HCT116 (cell line): ENCODE measurements around the gene PANX3. TPM values are rescaled to one million over a fixed set of nuclear protein-coding genes. Genes with fewer than 3 reads are reported as not detected.

Experiments used
- ATAC-seq: fragments of 200-7000 bp; cut with Tn5 transposase; 2 replicates; pipeline ENCODE4 v1.9.1; 2020; ENCODE audit warnings: mild to moderate bottlenecking, moderate library complexity
- BruUV-seq: library from RNA; stranded (reverse); fragments of 400-500 nt; replicated peaks from 2 replicates; lab custom pipeline; 2021; lab: Mats Ljungman, UMichigan
- CTCF ChIA-PET: fragments of 300-600 bp; sonication (Branson Sonifier 250); formaldehyde crosslinking; loops from one replicate; lab custom pipeline; 2021; ENCODE audit warnings: antibody characterized with exemption; lab: Charles Lee
- POLR2A ChIA-PET: fragments of 300-600, 350-600 bp; sonication (Branson Sonifier 250); formaldehyde crosslinking; loops from one replicate; lab custom pipeline; 2021; ENCODE audit warnings: antibody characterized with exemption; lab: Charles Lee
- RAD21 ChIA-PET, 2 experiments: fragments of 300-600 bp; sonication (Branson Sonifier 250); formaldehyde crosslinking; loops; one replicate each; lab custom pipeline; 2023; ENCODE audit warnings: low total read pairs in 2 of 2; ENCODE audit not compliant: uncharacterized antibody in 2 of 2, unreplicated experiment in 2 of 2, low non-redundant PET in 1 of 2; lab: Charles Lee
- DNase-seq: peaks from one replicate; pipeline ENCODE4 v3.0.0-alpha.2; 2010; ENCODE audit warnings: low read depth, low spot score
- H2AFZ ChIP-seq: fragments of 200-600 bp; shearing (Covaris generic), sonication (generic); 2 replicates; pipeline ENCODE4 v1.6.1; 2017; ENCODE audit warnings: low read depth, mixed run types, mixed read lengths, antibody characterized with exemption, low read length; ENCODE audit not compliant: poor library complexity, severe bottlenecking
- H3K27ac ChIP-seq: 2 replicates; pipeline ENCODE4 v1.5.1; 2012; ENCODE audit warnings: low read depth, low read length
- H3K27me3 ChIP-seq: fragments of 200-600 bp; sonication (generic); 2 replicates; pipeline ENCODE4 v1.6.1; 2016; ENCODE audit warnings: mixed run types, low read length, mixed read lengths; ENCODE audit not compliant: insufficient read depth
- H3K36me3 ChIP-seq, 2 experiments: fragments of 200-500 bp in 1 of 2; fragments of 200-600 bp in 1 of 2; sonication (Bioruptor generic) in 1 of 2; sonication (generic) in 1 of 2; 2 replicates each; pipeline versions ENCODE4 v1.5.1 to v1.6.1; 2014 to 2016; ENCODE audit warnings: low read length in 2 of 2, inconsistent platforms in 1 of 2, mixed read lengths in 1 of 2, mixed run types in 1 of 2; ENCODE audit not compliant: insufficient read depth in 2 of 2, control insufficient read depth in 1 of 2
- H3K4me1 ChIP-seq, 2 experiments: fragments of 200-600 bp in 1 of 2; sonication (generic) in 1 of 2; 2 replicates each; pipeline versions ENCODE4 v1.5.1 to v1.6.1; 2012 to 2017; ENCODE audit warnings: low read length in 2 of 2, inconsistent platforms in 1 of 2, mild to moderate bottlenecking in 1 of 2, mixed read lengths in 1 of 2, mixed run types in 1 of 2, moderate library complexity in 1 of 2; ENCODE audit not compliant: insufficient read depth in 2 of 2, control insufficient read depth in 1 of 2
- H3K4me2 ChIP-seq: fragments of 200-600 bp; sonication (generic); 2 replicates; pipeline ENCODE4 v1.6.1; 2017; ENCODE audit warnings: mixed run types, low read length, mixed read lengths
- H3K4me3 ChIP-seq, 2 experiments: fragments of 200-600 bp in 1 of 2; sonication (generic) in 1 of 2; replicated peaks in 1 of 2; 2 replicates each; pipeline ENCODE4 v1.5.1; 2011 to 2016; ENCODE audit warnings: low read length in 2 of 2, control low read depth in 1 of 2, low read depth in 1 of 2, mild to moderate bottlenecking in 1 of 2, mixed read lengths in 1 of 2, mixed run types in 1 of 2
- H3K79me2 ChIP-seq: fragments of 200-600 bp; sonication (generic); 2 replicates; pipeline ENCODE4 v1.6.1; 2017; ENCODE audit warnings: mild to moderate bottlenecking, mixed run types, low read length, moderate library complexity, mixed read lengths; ENCODE audit not compliant: insufficient read depth
- H3K9ac ChIP-seq: fragments of 200-600 bp; sonication (generic); 2 replicates; pipeline ENCODE4 v1.6.1; 2016; ENCODE audit warnings: low read length, mixed read lengths
- H3K9me2 ChIP-seq: fragments of 200-600 bp; sonication (generic), shearing (Covaris generic); 2 replicates; pipeline ENCODE4 v1.6.1; 2017; ENCODE audit warnings: mixed run types, mild to moderate bottlenecking, moderate library complexity; ENCODE audit not compliant: insufficient read depth
- H3K9me3 ChIP-seq, 2 experiments: fragments of 200-500 bp in 1 of 2; fragments of 200-600 bp in 1 of 2; sonication (Bioruptor generic) in 1 of 2; sonication (generic) in 1 of 2; 2 replicates each; pipeline ENCODE4 v1.6.1; 2014 to 2017; ENCODE audit warnings: low read length in 2 of 2, mixed read lengths in 2 of 2, inconsistent platforms in 1 of 2, low read depth in 1 of 2, mild to moderate bottlenecking in 1 of 2, mixed run types in 1 of 2, moderate library complexity in 1 of 2; ENCODE audit not compliant: control insufficient read depth in 1 of 2, insufficient read depth in 1 of 2
- H4K20me1 ChIP-seq: fragments of 200-600 bp; sonication (generic), shearing (Covaris generic); 2 replicates; pipeline ENCODE4 v1.6.1; 2017; ENCODE audit warnings: mixed run types, mild to moderate bottlenecking, moderate library complexity; ENCODE audit not compliant: insufficient read depth
- EGR1 ChIP-seq: IDR thresholded peaks from 2 replicates; pipeline ENCODE4 v1.6.1; 2012; ENCODE audit warnings: low read depth
- EZH2 ChIP-seq: fragments of 200-600 bp; sonication (generic); IDR thresholded peaks from 2 replicates; pipeline ENCODE4 v1.6.1; 2017; ENCODE audit warnings: antibody characterized with exemption, mixed run types
- EZH2phosphoT487 ChIP-seq: fragments of 200-600 bp; IDR thresholded peaks from 2 replicates; pipeline ENCODE4 v1.6.1; 2018; ENCODE audit warnings: antibody characterized with exemption, borderline replicate concordance
- FOSL1 ChIP-seq: IDR thresholded peaks from 2 replicates; pipeline ENCODE4 v1.6.1; 2012; ENCODE audit warnings: low read depth
- JUND ChIP-seq: IDR thresholded peaks from 2 replicates; pipeline ENCODE4 v1.6.1; 2012
- RAD21 ChIP-seq: IDR thresholded peaks from 2 replicates; pipeline ENCODE4 v1.6.1; 2012; ENCODE audit warnings: low read depth, mild to moderate bottlenecking
- SIN3A ChIP-seq: IDR thresholded peaks from 2 replicates; pipeline ENCODE4 v1.6.1; 2012; ENCODE audit warnings: low read depth
- ZFX ChIP-seq: fragments of 450-650 bp; IDR thresholded peaks from 2 replicates; pipeline ENCODE4 v1.6.1; 2017
- intact Hi-C: fragments of 100-400 bp; cut with micrococcal nuclease; formaldehyde crosslinking; loops from 2 replicates; pipeline ENCODE4 v1.10.0; 2022
- total RNA-seq: library from RNA; stranded (reverse); gene quantifications from one replicate; pipeline ENCODE4 v1.2.1, GENCODE V29; 2021; ENCODE audit not compliant: unreplicated experiment
- TF ChIP-seq, protein P1 (sequence below): IDR thresholded peaks from 2 replicates; pipeline ENCODE4 v1.6.1; 2012
- TF ChIP-seq, protein P2 (sequence below), 3 experiments: fragments of 200-600 bp in 1 of 3; sonication (generic) in 1 of 3; IDR thresholded peaks in 2 of 3; conservative IDR thresholded peaks in 1 of 3; 2 replicates each; pipeline ENCODE4 v1.5.1; 2012 to 2017; ENCODE audit warnings: low read depth in 2 of 3, low read length in 2 of 3, antibody characterized with exemption in 1 of 3, borderline replicate concordance in 1 of 3, control low read depth in 1 of 3, mild to moderate bottlenecking in 1 of 3, mixed read lengths in 1 of 3, mixed run types in 1 of 3, moderate library complexity in 1 of 3; ENCODE audit not compliant: insufficient read depth in 1 of 3
- TF ChIP-seq, protein P3 (sequence below): IDR thresholded peaks from 2 replicates; pipeline ENCODE4 v1.6.1; 2012; ENCODE audit warnings: low read depth
- TF ChIP-seq, protein P4 (sequence below): IDR thresholded peaks from 2 replicates; pipeline ENCODE4 v1.6.1; 2012

PANX3 gene
- total RNA-seq, 1 experiment from 2014 or later, result not detected

DNA sequence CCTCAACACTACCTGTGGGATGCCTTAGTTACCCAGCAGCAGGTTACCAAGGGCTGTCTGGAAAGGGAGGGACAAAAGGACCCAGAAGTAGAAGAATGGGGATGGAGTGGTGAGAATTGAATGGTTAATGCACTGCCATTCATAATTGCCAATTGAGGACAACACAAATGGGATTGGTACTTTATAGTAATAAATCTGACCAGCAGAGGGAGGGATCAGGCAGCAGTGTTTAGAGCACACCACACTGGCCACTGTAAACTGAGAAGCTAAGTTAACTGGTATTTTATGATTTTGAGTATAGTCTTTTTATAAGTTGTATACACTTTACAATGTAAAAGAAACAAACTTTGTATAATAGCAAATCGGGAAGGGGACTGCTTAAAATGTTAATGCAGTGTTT is 22.1 kb downstream of the PANX3 start:
- H3K79me2 ChIP-seq, result peaks cover 2% of the 10 kb centered on the region; the same call in 1 of the 2 replicates
- no peaks in the 10 kb centered on the region for H3K9me2 ChIP-seq
- H4K20me1 ChIP-seq, result no peaks in the 10 kb centered on the region
- RAD21 ChIA-PET, result no interaction called here
- no peak overlapping the region for H2AFZ ChIP-seq
- no peak overlapping the region for H3K9ac ChIP-seq
- no peak overlapping the region for H3K27ac ChIP-seq
- peak; percentile 93 for ATAC-seq
- TF ChIP-seq RAD21, result peak; percentile 16; the same call in 1 of the 2 replicates
- TF ChIP-seq, protein P1, sequence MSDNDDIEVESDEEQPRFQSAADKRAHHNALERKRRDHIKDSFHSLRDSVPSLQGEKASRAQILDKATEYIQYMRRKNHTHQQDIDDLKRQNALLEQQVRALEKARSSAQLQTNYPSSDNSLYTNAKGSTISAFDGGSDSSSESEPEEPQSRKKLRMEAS, result no peak
- TF ChIP-seq, protein P2, sequence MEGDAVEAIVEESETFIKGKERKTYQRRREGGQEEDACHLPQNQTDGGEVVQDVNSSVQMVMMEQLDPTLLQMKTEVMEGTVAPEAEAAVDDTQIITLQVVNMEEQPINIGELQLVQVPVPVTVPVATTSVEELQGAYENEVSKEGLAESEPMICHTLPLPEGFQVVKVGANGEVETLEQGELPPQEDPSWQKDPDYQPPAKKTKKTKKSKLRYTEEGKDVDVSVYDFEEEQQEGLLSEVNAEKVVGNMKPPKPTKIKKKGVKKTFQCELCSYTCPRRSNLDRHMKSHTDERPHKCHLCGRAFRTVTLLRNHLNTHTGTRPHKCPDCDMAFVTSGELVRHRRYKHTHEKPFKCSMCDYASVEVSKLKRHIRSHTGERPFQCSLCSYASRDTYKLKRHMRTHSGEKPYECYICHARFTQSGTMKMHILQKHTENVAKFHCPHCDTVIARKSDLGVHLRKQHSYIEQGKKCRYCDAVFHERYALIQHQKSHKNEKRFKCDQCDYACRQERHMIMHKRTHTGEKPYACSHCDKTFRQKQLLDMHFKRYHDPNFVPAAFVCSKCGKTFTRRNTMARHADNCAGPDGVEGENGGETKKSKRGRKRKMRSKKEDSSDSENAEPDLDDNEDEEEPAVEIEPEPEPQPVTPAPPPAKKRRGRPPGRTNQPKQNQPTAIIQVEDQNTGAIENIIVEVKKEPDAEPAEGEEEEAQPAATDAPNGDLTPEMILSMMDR (IDR thresholded peaks at IDR 0.05 in 2 of 3, conservative IDR thresholded peaks at IDR 0.05 in 1 of 3; ENCODE audit: borderline replicate concordance in 1 of 3, insufficient read depth in 1 of 3, low read depth in 2 of 3, low read length in 2 of 3), result peak; percentile 14 to 43 (median 27); a peak in 3 of 6 replicates
- no peaks in the 10 kb centered on the region for H3K27me3 ChIP-seq
- CTCF ChIA-PET, result interaction anchor here (0.6 to 2.6 kb wide), 4 partner anchors 10 to 161 kb away, joined by 3 to 6 read pairs (median 3); no protein-coding TSS in a partner anchor
- no peak overlapping the region for H3K4me2 ChIP-seq
- intact Hi-C loops, result no loop called here
- POLR2A ChIA-PET, result no interaction called here
- H3K9me3 ChIP-seq, result no peaks in the 10 kb centered on the region
- no peaks in the 10 kb centered on the region for H3K4me1 ChIP-seq
- H3K4me3 ChIP-seq, result no peak overlapping the region
- no peak for DNase-seq
- H3K36me3 ChIP-seq, result peaks cover 38 to 47% of the 10 kb centered on the region in 2 experiments
- no TSS peak for BruUV-seq

DNA sequence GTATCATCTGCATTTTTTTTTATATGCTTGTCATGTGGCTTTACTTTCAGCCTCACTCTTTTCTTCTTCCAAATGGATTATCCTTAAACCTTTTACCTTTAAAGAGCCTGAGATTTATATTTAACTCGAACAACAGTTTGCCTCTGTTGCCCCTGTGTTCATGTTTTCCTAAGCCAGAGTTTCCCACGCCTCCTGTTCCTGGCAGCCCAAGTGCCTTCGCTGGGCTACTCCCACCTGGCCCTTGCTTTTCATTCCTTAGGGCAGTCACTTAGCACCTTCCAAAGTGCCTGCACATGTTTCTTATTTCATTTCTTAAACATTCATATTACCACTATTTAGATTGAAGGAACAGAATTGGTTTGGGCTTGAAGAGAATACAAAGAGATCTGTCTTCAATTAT is 24.7 kb downstream of the PANX3 start:
- no peak for DNase-seq
- BruUV-seq, result TSS peak; percentile 91
- Histone ChIP-seq H3K79me2 (no peaks in the 10 kb centered on the region), H3K9ac (no peak overlapping the region), H3K9me3 (peaks cover 0 to 7% of the 10 kb centered on the region in 2 experiments; a peak in 1 of 4 replicates), H3K27me3 (no peaks in the 10 kb centered on the region), H3K4me1 (no peaks in the 10 kb centered on the region), H3K4me3 (no peak overlapping the region), H3K9me2 (no peaks in the 10 kb centered on the region), H3K36me3 (peaks cover 26 to 40% of the 10 kb centered on the region in 2 experiments), H3K27ac (no peak overlapping the region), H2AFZ (no peak overlapping the region), H4K20me1 (no peaks in the 10 kb centered on the region), H3K4me2 (no peak overlapping the region)
- ChIA-PET CTCF (no interaction called here), RAD21 (no interaction called here), POLR2A (no interaction called here)
- ATAC-seq, result no peak
- intact Hi-C loops, result no loop called here
- TF ChIP-seq EGR1 (no peak), JUND (no peak), SIN3A (no peak), EZH2phosphoT487 (no peak), EZH2 (no peak), FOSL1 (no peak), ZFX (no peak)
- TF ChIP-seq, protein P3, sequence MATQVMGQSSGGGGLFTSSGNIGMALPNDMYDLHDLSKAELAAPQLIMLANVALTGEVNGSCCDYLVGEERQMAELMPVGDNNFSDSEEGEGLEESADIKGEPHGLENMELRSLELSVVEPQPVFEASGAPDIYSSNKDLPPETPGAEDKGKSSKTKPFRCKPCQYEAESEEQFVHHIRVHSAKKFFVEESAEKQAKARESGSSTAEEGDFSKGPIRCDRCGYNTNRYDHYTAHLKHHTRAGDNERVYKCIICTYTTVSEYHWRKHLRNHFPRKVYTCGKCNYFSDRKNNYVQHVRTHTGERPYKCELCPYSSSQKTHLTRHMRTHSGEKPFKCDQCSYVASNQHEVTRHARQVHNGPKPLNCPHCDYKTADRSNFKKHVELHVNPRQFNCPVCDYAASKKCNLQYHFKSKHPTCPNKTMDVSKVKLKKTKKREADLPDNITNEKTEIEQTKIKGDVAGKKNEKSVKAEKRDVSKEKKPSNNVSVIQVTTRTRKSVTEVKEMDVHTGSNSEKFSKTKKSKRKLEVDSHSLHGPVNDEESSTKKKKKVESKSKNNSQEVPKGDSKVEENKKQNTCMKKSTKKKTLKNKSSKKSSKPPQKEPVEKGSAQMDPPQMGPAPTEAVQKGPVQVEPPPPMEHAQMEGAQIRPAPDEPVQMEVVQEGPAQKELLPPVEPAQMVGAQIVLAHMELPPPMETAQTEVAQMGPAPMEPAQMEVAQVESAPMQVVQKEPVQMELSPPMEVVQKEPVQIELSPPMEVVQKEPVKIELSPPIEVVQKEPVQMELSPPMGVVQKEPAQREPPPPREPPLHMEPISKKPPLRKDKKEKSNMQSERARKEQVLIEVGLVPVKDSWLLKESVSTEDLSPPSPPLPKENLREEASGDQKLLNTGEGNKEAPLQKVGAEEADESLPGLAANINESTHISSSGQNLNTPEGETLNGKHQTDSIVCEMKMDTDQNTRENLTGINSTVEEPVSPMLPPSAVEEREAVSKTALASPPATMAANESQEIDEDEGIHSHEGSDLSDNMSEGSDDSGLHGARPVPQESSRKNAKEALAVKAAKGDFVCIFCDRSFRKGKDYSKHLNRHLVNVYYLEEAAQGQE, result no peak
- TF ChIP-seq, protein P1, result no peak
- TF ChIP-seq, protein P4, sequence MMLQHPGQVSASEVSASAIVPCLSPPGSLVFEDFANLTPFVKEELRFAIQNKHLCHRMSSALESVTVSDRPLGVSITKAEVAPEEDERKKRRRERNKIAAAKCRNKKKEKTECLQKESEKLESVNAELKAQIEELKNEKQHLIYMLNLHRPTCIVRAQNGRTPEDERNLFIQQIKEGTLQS, result no peak
